HG03460 (cell line): ENCODE data around the gene DPP6.
"Not testable (repeated sequence)": the region's sequence is repeated elsewhere in the genome, so short reads cannot be mapped to it uniquely, and the experiment has no call there.

Source experiments
- ATAC-seq: cut with Tn5 transposase; IDR thresholded peaks from one replicate; pipeline ENCODE4 v1.9.1; 2021; ENCODE audit not compliant: unreplicated experiment

DPP6 gene

DNA sequence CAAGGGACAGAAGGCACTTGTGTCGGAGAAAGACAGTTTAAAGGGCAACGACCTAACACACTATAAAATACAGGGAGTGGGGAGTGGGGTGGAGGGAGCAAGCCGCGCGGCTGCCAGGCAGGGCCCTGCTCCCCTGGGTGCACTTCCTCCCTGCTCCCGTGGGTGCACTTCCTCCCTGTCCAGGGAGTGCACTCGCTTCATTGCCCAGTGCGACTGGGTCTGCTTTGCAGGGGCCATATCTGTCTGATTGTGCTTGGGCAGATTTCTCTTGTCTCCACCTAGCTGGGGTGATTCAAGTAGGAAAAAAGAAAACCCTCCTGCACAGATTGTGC is 94.5 kb downstream of the DPP6 start:
- not testable (repeated sequence) for ATAC-seq

DNA sequence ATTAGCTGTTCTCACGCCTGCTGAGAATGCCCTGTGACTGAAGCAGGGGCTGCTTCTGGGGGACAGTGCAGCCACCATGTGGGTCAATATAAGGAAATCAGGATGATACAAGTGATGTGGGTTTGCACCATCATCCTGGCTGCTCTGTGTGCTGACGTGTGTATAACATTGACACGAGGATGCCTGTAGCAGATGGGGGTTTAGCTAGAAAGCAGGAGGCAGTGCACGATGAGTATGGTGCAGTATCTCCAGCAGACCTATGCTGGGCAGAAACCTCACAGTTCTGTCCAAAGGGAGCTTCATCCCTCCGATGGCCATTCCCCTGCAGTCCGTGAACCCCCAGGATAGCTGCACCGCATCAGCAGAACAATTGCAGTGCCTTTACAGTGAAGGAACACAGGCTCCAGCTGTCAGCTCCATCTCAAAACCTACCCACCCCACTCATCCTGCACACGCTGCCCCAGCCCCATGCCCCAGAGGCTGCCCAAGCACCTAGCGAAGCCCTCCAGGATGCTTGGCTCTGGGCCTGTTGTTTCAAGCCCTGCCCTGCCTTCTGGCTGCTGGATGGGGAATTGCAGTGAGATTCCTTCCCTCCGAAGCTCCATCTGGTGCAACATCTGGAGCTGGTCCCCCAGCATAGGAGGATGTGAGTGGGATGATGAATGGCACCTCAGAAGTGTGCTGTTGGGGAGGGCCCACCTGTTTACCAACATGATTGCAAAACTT is 96.8 kb downstream of the DPP6 start:
- not testable (repeated sequence) for ATAC-seq

DNA sequence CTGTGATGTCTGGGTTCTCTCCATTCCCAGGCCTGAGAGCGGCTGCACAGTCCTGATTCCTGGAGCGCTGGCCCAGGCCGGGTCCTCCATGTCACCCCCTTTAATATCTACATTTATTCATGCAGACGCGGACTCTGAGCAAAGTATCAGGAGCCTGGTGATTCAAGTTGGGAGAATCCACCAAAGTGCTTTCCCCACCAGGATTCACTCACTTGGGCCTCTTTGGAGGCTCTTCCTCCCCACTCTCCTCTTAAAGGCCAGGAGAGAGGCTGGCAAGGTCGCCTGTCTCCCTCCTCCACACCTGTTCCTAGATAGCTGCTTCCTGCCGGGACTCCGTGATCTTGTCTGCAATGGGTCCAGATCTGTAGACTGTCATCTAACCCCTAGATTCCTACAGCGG is 98.5 kb downstream of the DPP6 start:
- ATAC-seq = not testable (repeated sequence)

DNA sequence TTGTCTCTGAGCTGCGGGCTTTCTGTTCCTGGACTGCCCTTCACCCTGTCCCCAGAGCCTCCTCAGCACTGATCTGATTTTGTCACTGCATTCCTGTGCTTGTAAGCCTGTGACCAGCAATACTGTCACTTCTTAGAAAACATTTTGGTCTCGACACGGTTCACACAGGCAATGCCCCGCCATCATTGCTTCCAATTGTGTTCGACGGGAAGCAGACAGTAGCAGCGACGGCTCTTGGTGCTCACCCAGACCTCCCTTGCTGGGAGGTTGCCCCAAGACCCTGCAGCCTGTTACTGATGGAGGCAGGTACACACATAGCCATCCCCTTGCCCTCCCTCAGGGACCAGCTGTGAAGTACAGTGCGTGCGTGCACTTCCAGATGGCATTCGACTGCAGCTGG is 99.1 kb downstream of the DPP6 start:
- ATAC-seq = not testable (repeated sequence)

DNA sequence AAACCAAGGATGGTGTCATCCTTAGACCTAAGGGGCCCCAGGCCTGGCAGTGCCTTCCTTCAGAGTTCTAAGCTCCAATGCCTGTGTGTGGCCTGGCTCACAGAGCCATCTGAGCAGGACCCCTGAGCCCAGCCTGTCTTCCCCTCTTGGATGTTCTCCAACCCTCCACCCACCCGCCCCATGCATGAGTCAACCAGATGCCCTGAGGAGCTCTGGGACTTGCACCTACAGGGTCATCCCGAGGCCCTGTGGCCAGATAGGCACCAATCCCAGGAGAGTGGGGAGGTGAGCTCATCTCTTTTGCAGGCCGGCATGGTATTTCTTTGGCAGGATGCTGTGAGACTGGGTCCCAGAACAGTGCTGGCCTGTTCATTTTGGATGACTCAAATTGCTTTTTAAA is 103.7 kb downstream of the DPP6 start:
- ATAC-seq = not testable (repeated sequence)

DNA sequence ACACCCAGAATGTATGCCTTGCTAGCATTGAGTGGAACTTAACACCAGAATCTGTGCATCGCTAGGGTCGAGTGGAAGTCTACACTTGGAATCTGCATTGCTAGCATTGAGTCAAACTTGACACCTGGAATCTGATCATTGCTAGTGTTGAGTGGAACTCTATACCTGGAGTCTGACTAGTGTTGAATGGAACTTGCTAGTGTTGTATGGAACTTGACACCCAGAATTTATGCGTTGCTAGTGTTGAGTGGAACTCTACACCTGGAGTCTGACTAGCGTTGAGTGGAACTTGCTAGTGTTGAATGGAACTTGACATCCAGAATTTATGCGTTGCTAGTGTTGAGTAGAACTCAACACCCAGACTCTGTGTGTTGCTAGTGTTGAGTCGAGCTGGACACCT is 110.7 kb downstream of the DPP6 start:
- not testable (repeated sequence) for ATAC-seq

DNA sequence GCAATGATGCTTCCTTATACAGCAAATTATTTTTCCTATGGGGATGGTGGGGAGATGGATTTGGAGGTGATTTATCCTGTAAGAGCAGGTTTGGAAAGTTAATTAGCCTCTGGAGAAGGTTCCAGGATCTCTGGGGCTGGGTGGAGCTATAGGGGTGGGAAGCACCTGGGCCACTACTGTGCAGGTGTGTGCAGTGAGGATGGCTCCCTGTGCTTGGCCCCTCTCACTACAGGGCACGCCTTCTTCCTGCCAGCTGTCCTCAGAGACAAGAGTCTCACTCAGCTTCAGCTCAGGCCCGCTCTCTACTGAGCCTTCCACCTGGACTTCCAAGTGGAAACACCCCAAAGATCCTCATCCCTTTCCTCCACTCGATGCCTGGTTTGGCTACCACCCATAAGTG is 111.4 kb downstream of the DPP6 start:
- ATAC-seq = not testable (repeated sequence)

DNA sequence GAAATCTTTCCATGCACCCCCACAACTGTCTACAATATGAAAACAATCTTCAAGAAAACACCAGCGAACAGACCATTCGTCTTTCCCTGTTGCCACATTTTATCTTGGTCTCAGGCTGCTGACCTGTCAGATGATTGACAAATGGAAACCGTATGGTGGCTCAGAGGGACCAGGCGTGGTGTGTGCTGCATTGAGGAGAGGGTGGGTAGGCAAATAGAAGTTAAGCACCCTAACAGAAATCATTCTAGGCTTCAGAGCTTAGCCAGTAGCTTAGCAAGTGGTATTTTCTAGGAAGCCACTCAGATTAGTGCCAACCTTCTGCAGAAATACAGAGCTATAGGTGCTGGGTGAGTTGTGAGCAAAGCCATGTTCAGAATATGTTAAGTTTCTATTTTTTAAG is 114.9 kb downstream of the DPP6 start:
- ATAC-seq = no peak

DNA sequence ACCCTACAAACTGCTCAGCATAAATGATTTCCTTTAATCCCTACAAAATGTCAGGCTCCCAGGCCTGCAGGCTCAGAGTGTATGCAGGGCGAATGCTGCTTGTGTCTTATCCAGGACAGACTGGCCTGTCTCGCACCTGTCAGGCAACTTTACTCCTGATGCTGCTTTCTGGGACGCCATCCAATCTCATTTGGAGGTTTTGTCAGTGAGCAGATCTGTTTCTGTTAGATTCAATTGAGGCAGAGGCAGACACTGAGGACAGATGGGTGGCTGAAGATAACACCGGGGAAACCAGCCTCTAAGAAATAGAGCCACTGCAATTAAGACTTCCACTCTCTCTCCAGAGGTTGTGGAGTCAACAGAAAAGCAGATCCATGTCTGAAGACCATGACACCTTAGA is 115.6 kb downstream of the DPP6 start:
- ATAC-seq = no peak

DNA sequence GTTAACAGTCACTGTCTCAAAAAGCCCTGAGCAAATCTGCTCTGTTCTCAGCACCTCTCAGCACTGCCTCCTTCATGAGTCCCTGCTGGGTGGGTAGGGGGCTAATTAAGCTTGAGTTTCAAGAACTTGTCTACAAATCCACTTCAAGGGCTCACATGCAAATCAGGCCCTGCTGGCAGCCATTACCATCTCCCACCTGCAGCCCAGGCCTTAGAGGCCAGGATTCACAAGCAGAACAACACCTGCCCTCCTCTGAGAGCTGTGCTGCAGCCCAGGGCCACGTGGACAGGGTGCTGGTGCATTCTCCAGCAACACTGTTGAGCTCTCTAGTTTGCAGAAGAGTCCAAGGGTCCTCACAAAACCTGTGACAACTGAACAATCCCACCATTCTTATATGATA is 119.2 kb downstream of the DPP6 start:
- ATAC-seq = no peak

DNA sequence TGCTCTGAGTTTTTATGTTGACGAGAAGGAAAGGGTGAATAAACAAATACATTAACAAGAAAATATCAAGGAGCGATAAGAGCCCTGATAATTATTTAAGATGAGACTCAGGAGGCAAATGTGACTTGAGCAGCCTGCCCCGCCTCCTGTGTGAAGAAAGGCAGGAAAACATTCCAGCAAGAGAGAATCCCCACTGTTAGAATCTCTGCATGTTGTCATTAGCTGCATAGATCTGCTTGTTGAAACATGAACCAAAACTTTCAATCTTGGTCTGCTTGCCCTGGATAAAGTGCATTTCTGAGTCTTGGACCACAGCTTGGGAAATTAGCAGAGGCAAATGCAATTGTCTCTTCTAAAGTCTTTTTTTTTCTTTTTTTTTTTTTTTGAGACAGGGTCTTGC is 120.0 kb downstream of the DPP6 start:
- ATAC-seq = no peak

DNA sequence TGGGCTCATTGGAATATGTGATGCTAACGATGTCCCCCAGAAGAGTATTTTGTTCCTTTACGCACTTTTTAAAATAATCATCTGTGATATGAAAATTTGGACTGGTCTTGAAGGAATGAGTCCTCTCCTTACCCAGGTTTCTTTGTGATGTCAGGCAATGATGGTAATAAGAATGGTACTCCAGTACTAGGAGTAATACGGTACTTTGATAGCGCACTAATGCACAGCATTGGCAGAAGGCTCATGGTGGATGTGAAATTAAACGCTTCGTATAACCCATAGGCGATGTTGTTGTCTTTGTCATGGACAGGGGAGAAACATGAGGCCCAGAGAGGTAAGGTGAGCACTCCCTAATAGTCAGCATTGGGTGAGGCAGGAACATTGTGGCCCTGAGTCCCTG is 125.4 kb downstream of the DPP6 start:
- no peak for ATAC-seq

DNA sequence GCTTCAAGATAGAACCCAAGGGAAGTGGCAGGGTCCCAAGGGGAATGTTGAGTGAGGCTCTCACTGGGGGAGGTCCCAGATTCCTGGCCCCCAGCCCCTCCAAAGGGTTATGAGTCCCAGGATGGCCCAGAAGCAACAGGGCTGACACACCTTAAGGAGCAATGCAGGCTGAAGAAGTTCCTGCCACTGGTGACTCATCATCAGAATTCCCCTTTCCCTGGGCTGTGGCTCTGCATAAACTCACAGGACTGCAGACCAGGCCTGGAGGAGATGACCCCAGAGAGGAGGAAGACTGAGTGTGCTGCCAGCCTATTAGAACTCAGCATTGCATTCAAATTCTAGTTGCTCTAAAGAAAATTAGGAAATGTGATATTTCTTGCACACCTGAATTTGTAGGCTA is 126.7 kb downstream of the DPP6 start:
- ATAC-seq = no peak

DNA sequence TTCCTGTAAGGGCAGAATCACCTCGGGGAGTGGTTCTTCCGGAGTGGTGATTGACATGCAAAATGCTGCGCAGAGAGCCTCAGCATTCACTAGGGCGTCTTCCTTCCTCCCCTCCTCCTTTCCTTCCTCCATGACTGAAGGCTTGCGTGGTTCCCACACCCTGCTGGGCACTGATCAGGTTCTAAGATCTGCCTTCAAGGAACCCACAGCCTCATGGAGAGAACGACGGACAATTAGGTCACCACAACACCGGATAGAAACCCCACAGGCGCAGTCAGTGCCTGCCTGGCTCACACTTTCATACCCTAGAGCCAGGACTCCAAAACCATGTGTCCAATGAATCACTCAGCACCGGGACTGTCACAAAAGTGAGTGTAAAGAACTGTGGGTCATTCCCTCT is 131.3 kb downstream of the DPP6 start:
- no peak for ATAC-seq

DNA sequence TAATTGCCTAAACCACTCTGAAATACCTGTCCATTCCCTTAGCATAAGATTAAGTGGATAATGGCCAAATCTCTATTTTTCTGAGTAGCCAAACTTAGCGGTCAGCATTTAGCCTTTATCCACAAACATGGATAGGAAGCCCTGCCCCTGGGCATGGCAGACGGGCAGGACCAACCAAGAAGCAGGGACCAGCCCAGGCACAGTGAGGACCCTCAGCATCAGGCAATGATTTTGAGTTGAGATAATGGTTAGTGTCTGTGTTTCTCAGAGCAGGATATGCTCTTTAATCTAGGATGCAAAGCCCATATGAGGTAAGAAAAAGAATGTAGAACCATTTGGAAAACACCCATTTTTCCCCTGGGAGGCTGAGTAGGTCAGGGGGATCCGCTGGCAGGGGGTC is 131.7 kb downstream of the DPP6 start:
- no peak for ATAC-seq

DNA sequence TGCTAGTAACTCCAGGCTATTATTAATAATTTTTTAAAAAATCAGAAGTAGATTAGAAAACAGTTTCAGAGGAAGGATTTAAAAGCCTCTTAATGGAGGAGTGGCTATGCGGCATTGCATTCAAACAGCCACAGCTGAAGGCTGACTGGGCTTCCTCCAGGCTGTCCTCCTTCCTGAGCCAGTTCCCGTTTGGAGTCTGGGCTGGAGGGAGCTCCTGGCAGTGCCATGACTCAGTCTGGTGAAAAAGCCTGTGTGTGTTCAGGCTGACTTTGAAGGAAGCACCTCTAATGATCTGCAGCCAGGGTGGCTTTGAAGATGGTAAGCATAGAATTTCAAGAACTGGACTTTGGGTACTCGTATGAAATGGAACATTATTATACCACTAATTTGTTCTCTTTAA is 134.6 kb downstream of the DPP6 start:
- ATAC-seq = no peak

DNA sequence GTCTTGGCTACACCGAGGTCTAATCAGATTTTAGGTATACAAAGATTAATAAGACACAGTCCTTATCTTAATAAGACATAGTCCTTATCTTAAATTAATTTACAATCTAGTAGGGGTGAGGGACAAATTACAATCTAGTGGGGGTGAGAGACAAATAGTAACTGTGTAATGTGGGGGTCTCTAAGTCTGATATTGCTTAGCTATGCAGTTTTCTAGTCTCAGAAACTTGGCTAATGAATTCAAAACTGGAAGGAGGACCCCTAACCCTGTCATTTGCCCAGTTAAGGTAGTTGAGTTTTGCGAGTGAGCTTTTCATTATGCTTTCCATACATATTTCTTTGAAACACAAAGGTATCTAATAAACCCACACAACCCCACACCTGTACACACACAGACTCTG is 136.1 kb downstream of the DPP6 start:
- ATAC-seq = no peak

DNA sequence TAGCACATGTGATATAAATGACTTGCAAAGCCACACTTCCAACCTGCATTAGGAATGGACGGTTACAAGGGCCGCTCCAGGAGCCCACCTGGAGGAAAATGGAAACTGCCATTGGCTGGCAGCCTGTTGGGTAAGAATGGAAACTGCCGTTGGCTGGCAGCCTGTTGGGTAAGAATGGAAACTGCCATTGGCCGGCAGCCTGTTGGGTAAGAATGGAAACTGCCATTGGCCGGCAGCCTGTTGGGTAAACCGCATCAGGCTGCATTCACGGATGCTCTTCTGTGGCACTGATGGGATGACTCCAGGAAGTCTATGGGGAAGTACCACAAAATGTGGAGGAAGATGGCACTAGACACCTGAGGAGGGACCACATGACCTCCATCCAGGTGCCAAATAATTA is 143.1 kb downstream of the DPP6 start:
- no peak for ATAC-seq

DNA sequence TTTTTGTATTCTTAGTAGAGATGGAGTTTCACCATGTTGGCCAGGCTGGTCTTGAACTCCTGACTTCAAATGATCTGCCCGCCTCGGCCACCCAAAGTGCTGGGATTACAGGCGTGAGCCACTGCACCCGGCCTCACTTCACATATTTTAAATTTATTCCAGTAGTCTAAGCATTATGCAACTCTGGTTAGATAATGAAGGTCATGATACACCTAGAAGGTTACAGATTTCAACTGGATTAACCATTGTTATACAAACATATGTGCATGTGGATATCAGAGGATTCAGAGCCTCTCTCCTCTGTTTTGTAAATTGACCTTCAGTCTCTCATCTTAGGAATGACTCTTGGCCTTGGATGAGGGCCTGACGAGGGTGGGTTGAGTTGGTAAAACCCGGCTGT is 146.3 kb downstream of the DPP6 start:
- no peak for ATAC-seq

DNA sequence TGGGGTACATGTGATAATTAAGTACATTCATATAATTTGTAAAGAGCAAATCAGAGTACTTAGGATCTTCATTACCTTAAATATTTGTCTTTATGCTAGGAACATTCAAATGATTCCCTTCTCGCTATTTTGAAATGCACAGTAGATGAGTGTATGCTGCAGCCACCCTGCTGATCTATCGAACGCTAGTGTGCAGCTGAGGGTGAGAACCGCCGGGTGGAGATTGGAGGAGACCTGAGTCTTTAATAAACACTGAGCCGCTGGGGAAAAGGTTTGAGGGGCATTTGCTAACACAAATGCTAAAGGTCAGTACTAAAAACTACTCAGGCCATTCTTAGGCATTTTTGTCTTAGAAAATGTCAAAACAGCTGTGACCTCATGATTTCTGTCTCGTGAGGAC is 148.0 kb downstream of the DPP6 start:
- ATAC-seq = no peak

DNA sequence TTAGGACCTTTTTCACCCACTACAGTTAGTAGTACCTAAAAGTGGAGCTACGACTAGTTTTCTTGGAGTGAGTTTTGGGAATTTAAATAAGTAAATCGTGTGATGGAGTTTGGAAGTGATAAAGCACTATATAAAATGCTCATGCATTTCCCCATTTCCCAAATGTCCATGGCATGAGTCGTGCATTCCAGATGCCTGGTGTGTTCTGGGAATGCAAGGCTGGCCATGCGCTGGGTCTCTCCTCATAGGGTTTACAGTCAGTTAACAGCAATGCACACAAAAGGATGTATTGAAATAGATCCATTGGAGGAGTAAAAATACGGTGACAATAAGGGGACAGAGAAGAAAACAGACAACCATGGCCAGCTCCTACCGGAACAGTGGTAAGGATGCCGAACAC is 149.8 kb downstream of the DPP6 start:
- ATAC-seq = no peak

DNA sequence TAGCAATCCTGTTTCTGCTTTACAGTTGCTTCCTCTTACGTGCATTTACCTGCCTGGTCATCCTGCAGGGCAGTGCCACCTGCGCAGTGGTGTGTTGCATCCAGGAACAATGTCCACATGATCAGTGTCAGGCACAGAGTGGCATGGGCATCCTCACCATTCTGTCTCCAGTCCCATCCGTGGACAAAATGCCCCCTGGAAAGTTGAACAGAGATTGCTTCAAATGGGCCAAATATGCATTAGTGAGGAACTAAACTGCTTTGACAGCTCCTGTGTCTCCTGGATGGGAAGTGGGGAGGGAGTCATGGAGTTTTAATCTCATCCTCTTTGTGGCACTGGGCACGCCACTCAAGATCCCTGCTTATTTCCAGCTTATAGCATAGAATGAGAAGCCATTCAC is 151.8 kb downstream of the DPP6 start:
- no peak for ATAC-seq

DNA sequence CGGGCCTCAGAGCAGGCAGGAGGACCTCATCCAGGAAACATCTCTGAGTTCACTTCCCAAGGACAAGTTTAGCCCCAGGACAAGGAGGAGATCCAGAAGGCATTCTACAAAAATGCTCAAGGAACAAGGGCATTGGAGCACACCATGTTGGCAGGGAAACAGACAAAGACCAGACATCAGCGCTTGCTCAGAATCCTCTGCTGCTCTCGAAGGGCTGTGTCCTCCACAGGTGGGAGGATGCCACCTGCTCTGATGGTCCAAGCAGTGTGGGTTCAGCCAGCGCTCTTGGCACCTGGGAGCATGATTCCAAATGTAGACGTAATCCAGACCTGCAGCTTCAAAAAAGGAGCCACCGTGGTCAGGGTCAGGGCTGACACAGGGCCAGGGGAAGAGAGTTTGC is 160.7 kb downstream of the DPP6 start:
- no peak for ATAC-seq
